Activated T-cell treated with anti-CD3 and anti-CD28 coated beads, Interleukin-2, amount 50 U/mL, for 48 hours (primary cell): Measurements from ENCODE around the gene PDZRN4.

Source experiments
- DNase-seq, 2 experiments: peaks; one replicate each; pipeline ENCODE4 v3.0.0-alpha.2; 2020

The PDZRN4 gene

GRCh38 chr12:41365653-41366171, 177.6 kb downstream of the PDZRN4 start:
- no peak for DNase-seq

GRCh38 chr12:41367726-41368405, 179.7 kb downstream of the PDZRN4 start:
- DNase-seq: no peak

GRCh38 chr12:41380878-41381277, 192.8 kb downstream of the PDZRN4 start:
- no peak for DNase-seq

GRCh38 chr12:41402801-41403200, 214.7 kb downstream of the PDZRN4 start:
- no peak for DNase-seq

- no peak for DNase-seq
Observed at GRCh38 chr12:41407232-41407799, 219.2 kb downstream of the PDZRN4 start.

- no peak for DNase-seq
Observed at GRCh38 chr12:41409628-41410027, 221.5 kb downstream of the PDZRN4 start.

- no peak for DNase-seq
Observed at GRCh38 chr12:41418586-41418985, 230.5 kb downstream of the PDZRN4 start.

GRCh38 chr12:41419131-41419893, 231.2 kb downstream of the PDZRN4 start:
- DNase-seq: no peak

GRCh38 chr12:41424651-41425050, 236.5 kb downstream of the PDZRN4 start:
- no peak for DNase-seq

- no peak for DNase-seq
Observed at GRCh38 chr12:41433460-41433859, 245.3 kb downstream of the PDZRN4 start.

GRCh38 chr12:41436076-41436475, 248.0 kb downstream of the PDZRN4 start:
- DNase-seq: no peak

- no peak for DNase-seq
Observed at GRCh38 chr12:41437563-41437962, 249.4 kb downstream of the PDZRN4 start.

GRCh38 chr12:41438854-41439541, 250.9 kb downstream of the PDZRN4 start:
- DNase-seq: no peak

- no peak for DNase-seq
Observed at GRCh38 chr12:41439801-41440200, 251.7 kb downstream of the PDZRN4 start.

GRCh38 chr12:41441180-41441579, 253.1 kb downstream of the PDZRN4 start:
- DNase-seq: no peak

GRCh38 chr12:41442896-41443295, 254.8 kb downstream of the PDZRN4 start:
- DNase-seq: no peak

GRCh38 chr12:41443690-41444089, 255.6 kb downstream of the PDZRN4 start:
- DNase-seq: no peak

GRCh38 chr12:41452838-41453407, 264.8 kb downstream of the PDZRN4 start:
- DNase-seq: no peak

- DNase-seq: no peak
Observed at GRCh38 chr12:41453409-41453808, 265.3 kb downstream of the PDZRN4 start.

GRCh38 chr12:41459111-41459905, 271.2 kb downstream of the PDZRN4 start:
- no peak for DNase-seq

GRCh38 chr12:41459906-41460214, 271.7 kb downstream of the PDZRN4 start:
- DNase-seq: no peak

GRCh38 chr12:41460906-41461305, 272.8 kb downstream of the PDZRN4 start:
- no peak for DNase-seq
